Esophagus squamous epithelium (tissue), 4 donors: Measurements from ENCODE around the gene TFF1.

Experiments used
- CTCF ChIP-seq, 6 experiments: fragments of 450-650 bp in 4 of 6; fragments of 200-600 bp in 2 of 6; sonication (generic) in 2 of 6; IDR thresholded peaks; one replicate each; pipeline ENCODE4 v1.5.1; 2016 to 2019; ENCODE audit warnings: antibody characterized with exemption in 6 of 6, mild to moderate bottlenecking in 4 of 6, moderate library complexity in 4 of 6
- POLR2A ChIP-seq, 4 donors: fragments of 450-650 bp; IDR thresholded peaks; one replicate each; pipeline ENCODE4 v1.6.1; 2017; ENCODE audit warnings: antibody characterized with exemption in 4 of 4, mild to moderate bottlenecking in 4 of 4, moderate library complexity in 3 of 4

- TF ChIP-seq CTCF (IDR thresholded peaks at IDR 0.05) (no peak), POLR2A (IDR thresholded peaks at IDR 0.05) (no peak)
Measured at GRCh38 chr21:42346866-42347600, 19.3 kb downstream of the TFF1 start.
